DOHH2 (cell line): ENCODE measurements around the gene RNU11.

Experiments
- EZH2phosphoT487 ChIP-seq: fragments of 200-600 bp; sonication (generic); IDR thresholded peaks from 2 replicates; pipeline ENCODE4 v1.6.1; 2017; ENCODE audit warnings: borderline replicate concordance, mild to moderate bottlenecking, antibody characterized with exemption, low read length, moderate library complexity, mixed read lengths
- TF ChIP-seq, protein P1 (sequence below): fragments of 200-600 bp; sonication (generic); IDR thresholded peaks from one replicate; pipeline ENCODE4 v1.5.1; 2014; ENCODE audit warnings: antibody characterized with exemption, mild to moderate bottlenecking, low read depth, low read length; ENCODE audit not compliant: poor library complexity, severe bottlenecking

DNA sequence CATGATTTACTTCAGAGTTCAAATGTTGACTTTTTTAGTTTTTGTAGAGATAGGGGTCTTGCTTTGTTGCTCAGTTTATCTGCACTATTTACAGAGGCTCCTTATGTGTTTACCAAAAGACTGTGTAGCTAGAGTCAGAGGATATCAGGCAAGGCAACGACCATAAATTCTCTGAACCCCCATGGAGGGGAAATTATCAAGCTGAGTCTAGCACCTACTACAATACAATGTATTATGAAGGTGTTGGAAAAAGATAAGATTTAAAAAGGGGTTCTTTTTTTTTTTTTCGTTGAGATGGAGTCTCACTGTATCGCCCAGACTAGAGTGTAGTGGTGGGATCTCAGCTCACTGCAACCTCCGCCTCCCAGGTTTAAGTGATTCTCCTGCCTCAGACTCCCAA, 36.5 kb downstream of the RNU11 start:
- TF ChIP-seq, protein P1, sequence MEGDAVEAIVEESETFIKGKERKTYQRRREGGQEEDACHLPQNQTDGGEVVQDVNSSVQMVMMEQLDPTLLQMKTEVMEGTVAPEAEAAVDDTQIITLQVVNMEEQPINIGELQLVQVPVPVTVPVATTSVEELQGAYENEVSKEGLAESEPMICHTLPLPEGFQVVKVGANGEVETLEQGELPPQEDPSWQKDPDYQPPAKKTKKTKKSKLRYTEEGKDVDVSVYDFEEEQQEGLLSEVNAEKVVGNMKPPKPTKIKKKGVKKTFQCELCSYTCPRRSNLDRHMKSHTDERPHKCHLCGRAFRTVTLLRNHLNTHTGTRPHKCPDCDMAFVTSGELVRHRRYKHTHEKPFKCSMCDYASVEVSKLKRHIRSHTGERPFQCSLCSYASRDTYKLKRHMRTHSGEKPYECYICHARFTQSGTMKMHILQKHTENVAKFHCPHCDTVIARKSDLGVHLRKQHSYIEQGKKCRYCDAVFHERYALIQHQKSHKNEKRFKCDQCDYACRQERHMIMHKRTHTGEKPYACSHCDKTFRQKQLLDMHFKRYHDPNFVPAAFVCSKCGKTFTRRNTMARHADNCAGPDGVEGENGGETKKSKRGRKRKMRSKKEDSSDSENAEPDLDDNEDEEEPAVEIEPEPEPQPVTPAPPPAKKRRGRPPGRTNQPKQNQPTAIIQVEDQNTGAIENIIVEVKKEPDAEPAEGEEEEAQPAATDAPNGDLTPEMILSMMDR = no peak
- no peak for TF ChIP-seq EZH2phosphoT487
